Fibroblast of lung (primary cell): ENCODE data around the gene KRT76.

Source experiments
- EZH2 ChIP-seq: IDR thresholded peaks from 2 replicates; pipeline ENCODE4 v1.5.1; 2012; ENCODE audit warnings: low read length, control low read depth, mild to moderate bottlenecking; ENCODE audit errors: missing control alignments
- TF ChIP-seq, protein P1 (sequence below), 2 donors: IDR thresholded peaks in 1 of 2; conservative IDR thresholded peaks in 1 of 2; 1 replicate in 1 of 2; 2 replicates in 1 of 2; pipeline ENCODE4 v1.5.1; 2011 to 2012; ENCODE audit warnings: low read length in 2 of 2, control low read depth in 1 of 2, inconsistent platforms in 1 of 2, low read depth in 1 of 2, mild to moderate bottlenecking in 1 of 2

DNA sequence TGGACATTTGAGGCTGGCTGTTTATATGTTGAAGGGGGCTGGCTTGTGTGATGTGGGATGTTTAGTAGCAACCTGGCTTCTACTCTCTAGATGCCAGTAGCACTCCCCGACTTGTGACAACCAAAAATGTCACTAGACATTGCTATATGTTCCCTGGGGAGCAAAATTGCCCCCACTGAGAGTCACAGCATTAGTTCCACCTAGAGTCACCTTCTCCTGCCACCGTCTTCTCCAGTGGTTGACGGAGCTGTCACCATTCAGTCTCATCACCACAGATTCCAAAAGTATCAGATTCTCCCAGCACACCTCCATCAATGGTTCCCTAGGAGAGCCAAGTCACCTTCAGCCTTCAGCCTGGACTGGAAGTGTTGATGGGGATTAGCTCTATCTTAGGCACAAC, 7.8 kb upstream of the KRT76 start:
- TF ChIP-seq, protein P1, sequence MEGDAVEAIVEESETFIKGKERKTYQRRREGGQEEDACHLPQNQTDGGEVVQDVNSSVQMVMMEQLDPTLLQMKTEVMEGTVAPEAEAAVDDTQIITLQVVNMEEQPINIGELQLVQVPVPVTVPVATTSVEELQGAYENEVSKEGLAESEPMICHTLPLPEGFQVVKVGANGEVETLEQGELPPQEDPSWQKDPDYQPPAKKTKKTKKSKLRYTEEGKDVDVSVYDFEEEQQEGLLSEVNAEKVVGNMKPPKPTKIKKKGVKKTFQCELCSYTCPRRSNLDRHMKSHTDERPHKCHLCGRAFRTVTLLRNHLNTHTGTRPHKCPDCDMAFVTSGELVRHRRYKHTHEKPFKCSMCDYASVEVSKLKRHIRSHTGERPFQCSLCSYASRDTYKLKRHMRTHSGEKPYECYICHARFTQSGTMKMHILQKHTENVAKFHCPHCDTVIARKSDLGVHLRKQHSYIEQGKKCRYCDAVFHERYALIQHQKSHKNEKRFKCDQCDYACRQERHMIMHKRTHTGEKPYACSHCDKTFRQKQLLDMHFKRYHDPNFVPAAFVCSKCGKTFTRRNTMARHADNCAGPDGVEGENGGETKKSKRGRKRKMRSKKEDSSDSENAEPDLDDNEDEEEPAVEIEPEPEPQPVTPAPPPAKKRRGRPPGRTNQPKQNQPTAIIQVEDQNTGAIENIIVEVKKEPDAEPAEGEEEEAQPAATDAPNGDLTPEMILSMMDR (conservative IDR thresholded peaks at IDR 0.05 in 1 of 2, IDR thresholded peaks at IDR 0.05 in 1 of 2; ENCODE audit: low read depth in 1 of 2, low read length in 2 of 2) = no peak
- no peak for TF ChIP-seq EZH2
